WTC11 (cell line): ENCODE results near the gene TCF12. TPM values are rescaled to one million over a fixed set of nuclear protein-coding genes. Genes with fewer than 3 reads are reported as not detected.

Experiments used
- ATAC-seq: fragments of 200-7000 bp; cut with Tn5 transposase; 2 replicates; pipeline ENCODE4 v1.10.0; 2021; ENCODE audit warnings: mild to moderate bottlenecking, moderate library complexity
- CTCF ChIA-PET: fragments of 300-600 bp; sonication (Branson Sonifier 250); formaldehyde crosslinking; loops from one replicate; lab custom pipeline; 2021; ENCODE audit warnings: antibody characterized with exemption; lab: Charles Lee
- POLR2A ChIA-PET: fragments of 350-600 bp; sonication (Branson Sonifier 250); formaldehyde crosslinking; loops from one replicate; lab custom pipeline; 2021; ENCODE audit warnings: antibody characterized with exemption; lab: Charles Lee
- DNase-seq: peaks from one replicate; pipeline ENCODE4 v3.0.0; 2021; ENCODE audit warnings: low spot score
- H3K27ac Mint-ChIP-seq: 2 replicates; pipeline ENCODE4 v1.8.0; 2021; ENCODE audit warnings: mixed read lengths
- H3K27me3 Mint-ChIP-seq: 2 replicates; pipeline ENCODE4 v1.8.0; 2021; ENCODE audit warnings: low read depth, mild to moderate bottlenecking, moderate library complexity, mixed read lengths
- H3K36me3 Mint-ChIP-seq: 2 replicates; pipeline ENCODE4 v1.8.0; 2021; ENCODE audit warnings: mixed read lengths
- H3K4me1 Mint-ChIP-seq: 2 replicates; pipeline ENCODE4 v1.8.0; 2022; ENCODE audit warnings: mixed read lengths
- H3K4me3 Mint-ChIP-seq: 2 replicates; pipeline ENCODE4 v1.8.0; 2021; ENCODE audit warnings: mild to moderate bottlenecking, moderate library complexity, mixed read lengths
- H3K9me3 Mint-ChIP-seq: 2 replicates; pipeline ENCODE4 v1.8.0; 2021; ENCODE audit warnings: mixed read lengths
- ARID4B ChIP-seq: sonication (generic); formaldehyde crosslinking; IDR thresholded peaks from 2 replicates; pipeline ENCODE4 v1.8.0; 2023; ENCODE audit warnings: missing genetic modification reagents, mild to moderate bottlenecking, borderline replicate concordance
- ATF1 ChIP-seq: sonication (generic); formaldehyde crosslinking; IDR thresholded peaks from 2 replicates; pipeline ENCODE4 v1.8.1; 2023; ENCODE audit warnings: mild to moderate bottlenecking, moderate library complexity, missing genetic modification reagents
- CREM ChIP-seq: sonication (generic); formaldehyde crosslinking; IDR thresholded peaks from 2 replicates; pipeline ENCODE4 v1.8.1; 2022; ENCODE audit warnings: mild to moderate bottlenecking, missing genetic modification reagents, moderate library complexity
- CTCF ChIP-seq: fragments of 200-600 bp; IDR thresholded peaks from 2 replicates; pipeline ENCODE4 v1.8.0; 2022; ENCODE audit warnings: antibody characterized with exemption
- E2F1 ChIP-seq: sonication (generic); formaldehyde crosslinking; IDR thresholded peaks from 2 replicates; pipeline ENCODE4 v1.8.0; 2022; ENCODE audit warnings: mild to moderate bottlenecking, missing genetic modification reagents
- SMAD3 ChIP-seq: sonication (generic); formaldehyde crosslinking; IDR thresholded peaks from 2 replicates; pipeline ENCODE4 v1.8.0; 2022; ENCODE audit warnings: missing genetic modification reagents, mild to moderate bottlenecking, borderline replicate concordance
- TCF7 ChIP-seq: sonication (generic); formaldehyde crosslinking; IDR thresholded peaks from 2 replicates; pipeline ENCODE4 v1.8.0; 2022; ENCODE audit warnings: mild to moderate bottlenecking, low read depth, missing genetic modification reagents, moderate library complexity
- TEAD1 ChIP-seq: sonication (generic); formaldehyde crosslinking; IDR thresholded peaks from 2 replicates; pipeline ENCODE4 v1.8.0; 2022; ENCODE audit warnings: mild to moderate bottlenecking, missing genetic modification reagents
- ZBTB21 ChIP-seq: sonication (generic); formaldehyde crosslinking; IDR thresholded peaks from 2 replicates; pipeline ENCODE4 v1.8.1; 2023; ENCODE audit warnings: mild to moderate bottlenecking, missing genetic modification reagents, borderline replicate concordance
- ZNF317 ChIP-seq: sonication (generic); formaldehyde crosslinking; IDR thresholded peaks from 2 replicates; pipeline ENCODE4 v1.8.1; 2023; ENCODE audit warnings: low read depth, mild to moderate bottlenecking, moderate library complexity, missing genetic modification reagents, borderline replicate concordance
- ZNF416 ChIP-seq: fragments of 250-450 bp; sonication (Bioruptor Pico); IDR thresholded peaks from 2 replicates; pipeline ENCODE4 v1.9.0; 2021; ENCODE audit warnings: mild to moderate bottlenecking, inconsistent platforms
- ZNF425 ChIP-seq: fragments of 250-450 bp; sonication (Bioruptor Pico); conservative IDR thresholded peaks from 2 replicates; pipeline ENCODE4 v1.9.0; 2021; ENCODE audit warnings: mild to moderate bottlenecking
- total RNA-seq: library from RNA; stranded (reverse); gene quantifications from 3 replicates; pipeline ENCODE4 v1.2.3, GENCODE V29; 2021
- TF ChIP-seq, protein P1 (sequence below): sonication (generic); formaldehyde crosslinking; IDR thresholded peaks from 2 replicates; pipeline ENCODE4 v1.8.1; 2022; ENCODE audit warnings: missing genetic modification reagents, borderline replicate concordance
- TF ChIP-seq, protein P2 (sequence below): sonication (generic); formaldehyde crosslinking; IDR thresholded peaks from 2 replicates; pipeline ENCODE4 v1.8.1; 2022; ENCODE audit warnings: mild to moderate bottlenecking, missing genetic modification reagents, moderate library complexity, borderline replicate concordance
- TF ChIP-seq, protein P3 (sequence below): sonication (generic); formaldehyde crosslinking; IDR thresholded peaks from 2 replicates; pipeline ENCODE4 v1.8.0; 2022; ENCODE audit warnings: mild to moderate bottlenecking, missing genetic modification reagents

Gene TCF12
- total RNA-seq, 1 experiment from 2014 or later, result 73.2 TPM

DNA sequence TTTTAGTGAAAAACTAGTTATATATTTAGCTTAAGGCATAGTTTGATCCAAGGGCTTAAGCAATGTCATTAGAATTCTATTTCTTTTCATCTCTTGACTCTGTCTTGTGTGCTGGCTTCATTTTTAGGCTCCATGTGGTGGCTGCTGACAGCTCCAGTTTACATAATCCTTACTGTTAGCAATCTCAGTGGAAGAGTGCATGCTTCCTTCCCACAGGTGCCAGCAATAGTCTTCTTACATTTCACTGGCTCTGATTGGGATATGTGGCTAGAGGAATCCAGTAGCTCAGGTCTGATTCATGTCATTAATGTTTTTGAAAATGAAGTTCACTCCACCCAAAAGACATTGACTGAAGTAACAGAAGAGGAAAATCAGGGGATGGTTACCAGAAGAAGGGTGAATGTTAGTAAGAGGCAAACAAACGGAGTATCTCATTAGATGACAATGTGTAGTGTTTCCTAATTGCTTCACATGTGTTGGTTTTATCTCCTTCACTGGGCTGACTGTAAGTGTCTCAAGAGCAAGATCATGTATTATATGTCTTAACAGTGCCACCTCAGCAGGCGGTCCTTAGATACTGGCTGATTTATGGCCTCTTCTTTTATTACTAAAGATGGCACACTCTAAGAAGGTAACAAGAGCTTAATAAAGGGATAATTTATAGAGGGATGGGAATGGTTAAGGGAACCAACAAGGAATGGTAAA, 25.6 kb upstream of the TCF12 start (continued):
- TF ChIP-seq, protein P1, sequence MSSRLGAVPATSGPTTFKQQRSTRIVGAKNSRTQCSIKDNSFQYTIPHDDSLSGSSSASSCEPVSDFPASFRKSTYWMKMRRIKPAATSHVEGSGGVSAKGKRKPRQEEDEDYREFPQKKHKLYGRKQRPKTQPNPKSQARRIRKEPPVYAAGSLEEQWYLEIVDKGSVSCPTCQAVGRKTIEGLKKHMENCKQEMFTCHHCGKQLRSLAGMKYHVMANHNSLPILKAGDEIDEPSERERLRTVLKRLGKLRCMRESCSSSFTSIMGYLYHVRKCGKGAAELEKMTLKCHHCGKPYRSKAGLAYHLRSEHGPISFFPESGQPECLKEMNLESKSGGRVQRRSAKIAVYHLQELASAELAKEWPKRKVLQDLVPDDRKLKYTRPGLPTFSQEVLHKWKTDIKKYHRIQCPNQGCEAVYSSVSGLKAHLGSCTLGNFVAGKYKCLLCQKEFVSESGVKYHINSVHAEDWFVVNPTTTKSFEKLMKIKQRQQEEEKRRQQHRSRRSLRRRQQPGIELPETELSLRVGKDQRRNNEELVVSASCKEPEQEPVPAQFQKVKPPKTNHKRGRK, result no peak
- no peak for TF ChIP-seq SMAD3 (CRISPR knock-in tag)
- TF ChIP-seq ZBTB21, result no peak
- no peak for TF ChIP-seq CTCF
- no peak for TF ChIP-seq E2F1 (CRISPR knock-in tag)
- TF ChIP-seq, all 79 proteins: peak for 0

GRCh38 chr15:56893364-56893678, 25.1 kb upstream of the TCF12 start:
- Mint-ChIP-seq H3K4me1 (peaks cover 13% of the 10 kb centered on the region), H3K27me3 (peaks cover 60% of the 10 kb centered on the region), H3K27ac (no peak overlapping the region), H3K9me3 (peaks cover 3% of the 10 kb centered on the region; the same call in 1 of the 2 replicates), H3K36me3 (no peaks in the 10 kb centered on the region), H3K4me3 (no peak overlapping the region)
- DNase-seq (no peak), ATAC-seq (no peak)
- no peak for TF ChIP-seq ZNF317 (CRISPR knock-in tag)
- no peak for TF ChIP-seq TCF7 (CRISPR knock-in tag)
- TF ChIP-seq, protein P2, sequence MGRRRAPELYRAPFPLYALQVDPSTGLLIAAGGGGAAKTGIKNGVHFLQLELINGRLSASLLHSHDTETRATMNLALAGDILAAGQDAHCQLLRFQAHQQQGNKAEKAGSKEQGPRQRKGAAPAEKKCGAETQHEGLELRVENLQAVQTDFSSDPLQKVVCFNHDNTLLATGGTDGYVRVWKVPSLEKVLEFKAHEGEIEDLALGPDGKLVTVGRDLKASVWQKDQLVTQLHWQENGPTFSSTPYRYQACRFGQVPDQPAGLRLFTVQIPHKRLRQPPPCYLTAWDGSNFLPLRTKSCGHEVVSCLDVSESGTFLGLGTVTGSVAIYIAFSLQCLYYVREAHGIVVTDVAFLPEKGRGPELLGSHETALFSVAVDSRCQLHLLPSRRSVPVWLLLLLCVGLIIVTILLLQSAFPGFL (CRISPR knock-in tag), result no peak
- no peak for TF ChIP-seq ATF1 (CRISPR knock-in tag)
- ChIA-PET POLR2A (no interaction called here), CTCF (interaction anchor here (1.7 kb wide), 1 partner anchor 402 kb away, joined by 3 read pairs; no protein-coding TSS in a partner anchor)

DNA sequence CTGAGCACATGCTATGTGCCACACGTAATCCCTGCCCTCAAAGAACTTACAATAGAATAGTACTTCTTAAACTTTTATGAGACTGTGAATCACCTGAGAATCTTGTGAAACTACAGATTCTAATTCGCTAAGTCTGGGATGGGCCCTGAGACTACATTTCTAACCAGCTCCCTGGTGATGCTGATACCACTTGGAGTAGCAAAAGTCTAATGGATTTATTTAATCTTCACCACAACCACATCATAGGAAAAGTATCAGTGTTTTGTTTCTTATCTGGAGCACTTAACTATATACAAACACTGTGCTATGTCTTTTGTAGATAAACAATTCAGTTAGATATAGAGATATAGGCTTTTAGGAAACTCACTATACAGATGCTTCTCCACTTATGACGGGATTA, 23.8 kb upstream of the TCF12 start:
- peaks cover 5% of the 10 kb centered on the region; the same call in 1 of the 2 replicates for H3K4me1 Mint-ChIP-seq
- no peak overlapping the region for H3K27ac Mint-ChIP-seq
- ChIA-PET POLR2A (no interaction called here), CTCF (no interaction called here)
- DNase-seq (no peak), ATAC-seq (no peak)
- H3K36me3 Mint-ChIP-seq, result no peaks in the 10 kb centered on the region
- H3K27me3 Mint-ChIP-seq, result peaks cover 57% of the 10 kb centered on the region
- H3K4me3 Mint-ChIP-seq, result no peak overlapping the region
- peaks cover 3% of the 10 kb centered on the region; the same call in 1 of the 2 replicates for H3K9me3 Mint-ChIP-seq
- TF ChIP-seq ZNF416 (no peak), TEAD1 (CRISPR knock-in tag) (no peak), ARID4B (no peak), ZNF425 (CRISPR knock-in tag) (no peak), CREM (no peak)
- TF ChIP-seq, protein P1, result no peak
- TF ChIP-seq, protein P3, sequence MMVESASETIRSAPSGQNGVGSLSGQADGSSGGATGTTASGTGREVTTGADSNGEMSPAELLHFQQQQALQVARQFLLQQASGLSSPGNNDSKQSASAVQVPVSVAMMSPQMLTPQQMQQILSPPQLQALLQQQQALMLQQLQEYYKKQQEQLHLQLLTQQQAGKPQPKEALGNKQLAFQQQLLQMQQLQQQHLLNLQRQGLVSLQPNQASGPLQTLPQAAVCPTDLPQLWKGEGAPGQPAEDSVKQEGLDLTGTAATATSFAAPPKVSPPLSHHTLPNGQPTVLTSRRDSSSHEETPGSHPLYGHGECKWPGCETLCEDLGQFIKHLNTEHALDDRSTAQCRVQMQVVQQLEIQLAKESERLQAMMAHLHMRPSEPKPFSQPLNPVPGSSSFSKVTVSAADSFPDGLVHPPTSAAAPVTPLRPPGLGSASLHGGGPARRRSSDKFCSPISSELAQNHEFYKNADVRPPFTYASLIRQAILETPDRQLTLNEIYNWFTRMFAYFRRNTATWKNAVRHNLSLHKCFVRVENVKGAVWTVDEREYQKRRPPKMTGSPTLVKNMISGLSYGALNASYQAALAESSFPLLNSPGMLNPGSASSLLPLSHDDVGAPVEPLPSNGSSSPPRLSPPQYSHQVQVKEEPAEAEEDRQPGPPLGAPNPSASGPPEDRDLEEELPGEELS (CRISPR knock-in tag), result no peak
